Fibroblast of villous mesenchyme (primary cell): ENCODE measurements around the gene TIAM1. TPM values are rescaled to one million over a fixed set of nuclear protein-coding genes. Genes with fewer than 3 reads are reported as not detected.

ENCODE experiments used
- DNase-seq: peaks from one replicate; pipeline ENCODE4 v3.0.0-alpha.2; 2010; ENCODE audit warnings: low read depth
- H3K4me3 ChIP-seq: 2 replicates; pipeline ENCODE4 v1.5.1; 2011; ENCODE audit warnings: low read depth, mild to moderate bottlenecking, low read length
- total RNA-seq: library from RNA; depleted of rRNA; stranded (reverse); fragments of >200 nt; gene quantifications from 2 replicates; pipeline ENCODE4 v1.2.3, GENCODE V29; 2012
- TF ChIP-seq, protein P1 (sequence below): IDR thresholded peaks from 2 replicates; pipeline ENCODE4 v1.5.1; 2012; ENCODE audit warnings: low read depth, mild to moderate bottlenecking, low read length; ENCODE audit not compliant: insufficient read depth

Gene TIAM1
- total RNA-seq, 1 donor = 0.43 TPM

DNA sequence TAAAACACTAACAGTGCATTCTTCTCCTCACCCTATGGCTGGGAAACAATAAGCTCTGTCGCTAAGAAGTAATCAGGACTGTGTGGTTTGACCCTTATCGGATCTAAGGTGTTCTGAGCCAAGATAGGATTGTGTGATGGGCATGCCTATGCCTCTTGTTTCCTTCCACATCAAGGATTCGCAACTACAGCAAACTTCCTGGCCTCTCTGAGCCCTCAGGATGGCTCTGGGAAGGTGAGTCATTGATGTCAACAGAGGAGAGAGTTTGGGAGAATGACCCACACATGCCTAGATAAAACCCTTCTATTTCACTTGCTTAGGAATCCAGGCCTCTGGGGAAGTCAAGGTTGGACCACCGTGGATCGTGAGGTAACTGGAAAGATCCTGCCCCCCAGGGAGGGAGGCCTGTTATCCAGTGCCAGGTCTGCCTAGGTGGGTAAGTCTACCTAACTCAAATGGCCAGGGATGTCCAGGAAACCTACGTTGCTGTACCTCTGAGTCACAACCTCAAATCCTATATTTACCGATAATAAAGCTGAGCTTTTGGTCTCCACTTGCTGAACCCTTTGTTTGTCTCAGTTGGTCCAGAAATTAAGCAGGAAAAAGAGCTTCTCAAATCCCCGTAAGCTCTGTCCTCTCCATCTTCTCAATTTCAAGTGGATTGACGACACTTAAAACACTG lies 27.4 kb downstream of the TIAM1 start:
- H3K4me3 ChIP-seq = no peak overlapping the region
- TF ChIP-seq, protein P1, sequence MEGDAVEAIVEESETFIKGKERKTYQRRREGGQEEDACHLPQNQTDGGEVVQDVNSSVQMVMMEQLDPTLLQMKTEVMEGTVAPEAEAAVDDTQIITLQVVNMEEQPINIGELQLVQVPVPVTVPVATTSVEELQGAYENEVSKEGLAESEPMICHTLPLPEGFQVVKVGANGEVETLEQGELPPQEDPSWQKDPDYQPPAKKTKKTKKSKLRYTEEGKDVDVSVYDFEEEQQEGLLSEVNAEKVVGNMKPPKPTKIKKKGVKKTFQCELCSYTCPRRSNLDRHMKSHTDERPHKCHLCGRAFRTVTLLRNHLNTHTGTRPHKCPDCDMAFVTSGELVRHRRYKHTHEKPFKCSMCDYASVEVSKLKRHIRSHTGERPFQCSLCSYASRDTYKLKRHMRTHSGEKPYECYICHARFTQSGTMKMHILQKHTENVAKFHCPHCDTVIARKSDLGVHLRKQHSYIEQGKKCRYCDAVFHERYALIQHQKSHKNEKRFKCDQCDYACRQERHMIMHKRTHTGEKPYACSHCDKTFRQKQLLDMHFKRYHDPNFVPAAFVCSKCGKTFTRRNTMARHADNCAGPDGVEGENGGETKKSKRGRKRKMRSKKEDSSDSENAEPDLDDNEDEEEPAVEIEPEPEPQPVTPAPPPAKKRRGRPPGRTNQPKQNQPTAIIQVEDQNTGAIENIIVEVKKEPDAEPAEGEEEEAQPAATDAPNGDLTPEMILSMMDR = no peak
- DNase-seq = no peak

DNA sequence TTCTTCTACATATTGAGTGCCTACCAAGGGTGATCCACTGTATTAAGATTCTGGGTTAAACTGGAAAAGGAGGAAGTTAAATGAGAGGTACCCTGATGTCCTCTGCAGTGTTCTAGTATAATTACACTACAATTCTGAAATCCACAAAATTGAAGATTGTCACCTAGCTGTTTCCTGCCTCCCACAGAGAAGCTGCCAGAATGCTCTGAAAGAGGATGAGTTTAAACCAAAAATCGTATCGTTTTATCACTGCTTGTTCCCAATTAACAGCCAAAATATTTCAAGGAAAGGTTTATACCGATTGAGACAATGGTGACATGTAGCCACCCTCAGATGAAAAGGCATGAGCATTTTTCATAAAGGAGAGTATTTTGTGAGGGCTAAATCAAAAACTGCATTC lies 28.0 kb downstream of the TIAM1 start:
- DNase-seq = no peak
- TF ChIP-seq, protein P1 = no peak
- H3K4me3 ChIP-seq = no peak overlapping the region

DNA sequence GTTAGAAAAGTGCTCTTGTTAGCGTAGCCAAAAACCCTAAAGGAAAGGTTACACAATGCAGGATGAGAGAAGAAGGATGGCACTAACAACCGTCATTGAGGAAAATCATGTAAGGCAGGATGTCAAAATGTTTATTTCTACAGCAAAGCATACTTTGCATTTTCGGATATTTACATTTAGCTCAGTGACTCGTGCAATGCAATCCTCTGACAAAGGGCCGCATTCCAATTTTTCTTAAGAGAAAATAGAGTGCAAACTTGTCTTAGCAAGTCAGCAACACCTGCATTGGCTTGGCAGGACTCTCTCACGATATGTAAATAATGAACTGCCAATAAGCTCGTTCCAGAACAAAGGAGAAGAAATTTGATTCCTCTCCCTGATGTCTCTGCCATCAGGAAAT lies 33.3 kb downstream of the TIAM1 start:
- no peak overlapping the region for H3K4me3 ChIP-seq
- TF ChIP-seq, protein P1 = no peak
- DNase-seq = no peak

GRCh38 chr21:31308584-31308983 lies 35.5 kb downstream of the TIAM1 start:
- H3K4me3 ChIP-seq = no peak overlapping the region
- TF ChIP-seq, protein P1 = no peak
- no peak for DNase-seq

DNA sequence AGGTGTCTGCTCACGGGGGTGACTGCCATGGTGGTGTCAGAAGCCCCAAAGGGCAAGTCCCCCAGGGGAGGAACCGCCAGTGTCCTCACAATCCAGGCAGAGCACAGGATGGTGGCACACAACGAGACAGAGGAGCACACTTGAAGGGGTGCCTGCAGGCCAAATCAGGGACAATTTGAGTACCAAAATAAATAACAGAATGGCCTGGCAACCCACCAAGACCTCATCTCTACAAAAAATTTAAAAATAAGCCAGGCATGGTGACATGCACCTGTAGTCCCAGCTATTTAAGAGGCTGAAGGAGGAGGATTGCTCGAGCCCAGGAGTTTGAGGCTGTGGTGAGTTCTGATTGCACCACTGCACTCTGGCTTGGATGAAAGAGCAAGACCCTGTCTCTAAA lies 38.2 kb downstream of the TIAM1 start:
- no peak overlapping the region for H3K4me3 ChIP-seq
- no peak for DNase-seq
- TF ChIP-seq, protein P1 = no peak

GRCh38 chr21:31299291-31300147 lies 44.5 kb downstream of the TIAM1 start:
- no peak for DNase-seq
- TF ChIP-seq, protein P1 = no peak
- no peak overlapping the region for H3K4me3 ChIP-seq
